ENCODE data around the gene ABTB2.

DNA sequence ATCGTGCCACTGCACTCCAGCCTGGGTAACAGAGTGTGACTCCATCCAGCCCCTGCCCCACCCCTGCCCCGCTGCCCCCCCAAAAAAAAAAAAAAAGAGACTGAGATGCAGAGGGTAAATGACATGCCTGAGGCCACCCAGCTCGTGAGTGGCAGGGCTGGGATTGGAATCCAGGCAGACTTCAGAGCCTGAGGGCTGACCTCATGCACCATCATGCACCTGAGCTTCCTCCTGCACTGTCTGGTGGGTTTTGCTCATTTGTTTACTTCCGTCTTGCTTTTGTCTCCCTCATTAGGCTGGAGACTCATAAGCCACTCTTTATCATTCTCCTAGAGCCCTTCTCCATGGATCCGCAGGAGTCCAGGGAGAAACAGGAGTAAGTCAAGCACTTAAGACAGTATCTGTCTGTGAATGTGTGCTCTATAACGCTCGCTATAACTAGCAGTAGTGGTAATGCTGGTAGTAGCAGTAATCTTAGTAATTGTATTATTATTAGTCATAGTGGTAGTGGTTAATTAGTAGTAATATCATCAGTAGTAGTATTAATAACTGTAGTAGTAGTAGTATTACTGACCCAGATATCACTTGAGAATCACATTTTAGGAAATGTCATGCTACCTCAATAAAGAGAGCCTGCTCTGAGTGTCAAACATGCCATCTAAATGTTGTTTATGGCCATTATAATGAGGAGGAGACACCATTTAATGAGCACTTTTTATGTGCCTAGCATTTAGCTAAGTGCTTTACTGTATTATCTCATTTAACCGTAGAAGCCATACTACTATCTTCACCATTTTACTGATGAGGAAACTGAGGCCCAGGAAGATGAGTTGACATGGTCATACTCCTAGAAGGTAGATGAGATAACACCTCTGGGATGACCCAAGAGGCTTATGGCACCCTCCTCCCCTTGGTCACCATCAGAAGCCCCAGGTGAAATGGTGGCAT, 167.3 kb downstream of the ABTB2 start:
- TF ChIP-seq, protein P1, sequence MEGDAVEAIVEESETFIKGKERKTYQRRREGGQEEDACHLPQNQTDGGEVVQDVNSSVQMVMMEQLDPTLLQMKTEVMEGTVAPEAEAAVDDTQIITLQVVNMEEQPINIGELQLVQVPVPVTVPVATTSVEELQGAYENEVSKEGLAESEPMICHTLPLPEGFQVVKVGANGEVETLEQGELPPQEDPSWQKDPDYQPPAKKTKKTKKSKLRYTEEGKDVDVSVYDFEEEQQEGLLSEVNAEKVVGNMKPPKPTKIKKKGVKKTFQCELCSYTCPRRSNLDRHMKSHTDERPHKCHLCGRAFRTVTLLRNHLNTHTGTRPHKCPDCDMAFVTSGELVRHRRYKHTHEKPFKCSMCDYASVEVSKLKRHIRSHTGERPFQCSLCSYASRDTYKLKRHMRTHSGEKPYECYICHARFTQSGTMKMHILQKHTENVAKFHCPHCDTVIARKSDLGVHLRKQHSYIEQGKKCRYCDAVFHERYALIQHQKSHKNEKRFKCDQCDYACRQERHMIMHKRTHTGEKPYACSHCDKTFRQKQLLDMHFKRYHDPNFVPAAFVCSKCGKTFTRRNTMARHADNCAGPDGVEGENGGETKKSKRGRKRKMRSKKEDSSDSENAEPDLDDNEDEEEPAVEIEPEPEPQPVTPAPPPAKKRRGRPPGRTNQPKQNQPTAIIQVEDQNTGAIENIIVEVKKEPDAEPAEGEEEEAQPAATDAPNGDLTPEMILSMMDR (IDR thresholded peaks at IDR 0.05): no peak
- no peak for TF ChIP-seq POLR2AphosphoS5 (IDR thresholded peaks at IDR 0.05)
